ENCODE data around the gene ABHD8.

ABHD8 gene

GRCh38 chr19:17307876-17308377, 4.7 kb upstream of the ABHD8 start:
- Histone ChIP-seq H3F3A (ENCODE audit: low read depth) (peaks cover 9% of the 10 kb centered on the region; the same call in 1 of the 2 replicates), H3K79me2 (ENCODE audit: insufficient read depth, low read length) (peaks cover 56% of the 10 kb centered on the region), H3K4me2 (ENCODE audit: low read depth, low read length, poor library complexity, severe bottlenecking) (peak overlapping the region; percentile 89), H3K9me3 (ENCODE audit: insufficient read depth, low read depth, low read length) (no peaks in the 10 kb centered on the region), H3K4me3 (ENCODE audit: low read length, poor library complexity, severe bottlenecking) (no peak overlapping the region), H3K9me2 (replicated peaks; ENCODE audit: low read depth, low read length) (no peaks in the 10 kb centered on the region), H4K20me1 (ENCODE audit: insufficient read depth, low read length, poor library complexity, severe bottlenecking) (peaks cover 29% of the 10 kb centered on the region), H3K4me1 (ENCODE audit: insufficient read depth, low read length, poor library complexity, severe bottlenecking) (peaks cover 30% of the 10 kb centered on the region), H3K9ac (ENCODE audit: low read depth, low read length, poor library complexity, severe bottlenecking) (no peak overlapping the region), H3K27me3 (ENCODE audit: insufficient read depth, low read length, poor library complexity, severe bottlenecking) (peaks cover 4% of the 10 kb centered on the region), H3K36me3 (ENCODE audit: insufficient read depth, low read length) (no peaks in the 10 kb centered on the region), H2AFZ (ENCODE audit: low read length) (no peak overlapping the region)
- no peak for TF ChIP-seq CTCF (conservative IDR thresholded peaks at IDR 0.05; ENCODE audit: low read length)
- TF ChIP-seq EZH2phosphoT487 (IDR thresholded peaks at IDR 0.05; ENCODE audit: borderline replicate concordance), result no peak

GRCh38 chr19:17306285-17306714, 3.1 kb upstream of the ABHD8 start:
- H3K4me3 ChIP-seq (ENCODE audit: low read length, poor library complexity, severe bottlenecking), result peak overlapping the region; percentile 93
- peaks cover 53% of the 10 kb centered on the region for H3K79me2 ChIP-seq (ENCODE audit: insufficient read depth, low read length)
- peaks cover 40% of the 10 kb centered on the region for H3K4me1 ChIP-seq (ENCODE audit: insufficient read depth, low read length, poor library complexity, severe bottlenecking)
- peaks cover 16% of the 10 kb centered on the region for H4K20me1 ChIP-seq (ENCODE audit: insufficient read depth, low read length, poor library complexity, severe bottlenecking)
- H3K27me3 ChIP-seq (ENCODE audit: insufficient read depth, low read length, poor library complexity, severe bottlenecking), result peaks cover 4% of the 10 kb centered on the region
- TF ChIP-seq CTCF (conservative IDR thresholded peaks at IDR 0.05; ENCODE audit: low read length) (no peak), EZH2phosphoT487 (IDR thresholded peaks at IDR 0.05; ENCODE audit: borderline replicate concordance) (no peak)
- H3K9me3 ChIP-seq (ENCODE audit: insufficient read depth, low read depth, low read length), result no peaks in the 10 kb centered on the region
- no peaks in the 10 kb centered on the region for H3K9me2 ChIP-seq (replicated peaks; ENCODE audit: low read depth, low read length)
- peak overlapping the region; percentile 95 for H3K9ac ChIP-seq (ENCODE audit: low read depth, low read length, poor library complexity, severe bottlenecking)
- H3K4me2 ChIP-seq (ENCODE audit: low read depth, low read length, poor library complexity, severe bottlenecking), result peak overlapping the region; percentile 89
- peak overlapping the region; percentile 89 for H2AFZ ChIP-seq (ENCODE audit: low read length)
- no peaks in the 10 kb centered on the region for H3K36me3 ChIP-seq (ENCODE audit: insufficient read depth, low read length)
- peaks cover 9% of the 10 kb centered on the region; the same call in 1 of the 2 replicates for H3F3A ChIP-seq (ENCODE audit: low read depth)

- Histone ChIP-seq H3F3A (ENCODE audit: low read depth) (peaks cover 9% of the 10 kb centered on the region; the same call in 1 of the 2 replicates), H3K4me1 (ENCODE audit: insufficient read depth, low read length, poor library complexity, severe bottlenecking) (peaks cover 37% of the 10 kb centered on the region), H3K9me2 (replicated peaks; ENCODE audit: low read depth, low read length) (no peaks in the 10 kb centered on the region), H3K27me3 (ENCODE audit: insufficient read depth, low read length, poor library complexity, severe bottlenecking) (peaks cover 4% of the 10 kb centered on the region), H3K4me3 (ENCODE audit: low read length, poor library complexity, severe bottlenecking) (peak within 1 kb of the TSS; percentile 93), H3K9me3 (ENCODE audit: insufficient read depth, low read depth, low read length) (no peaks in the 10 kb centered on the region), H4K20me1 (ENCODE audit: insufficient read depth, low read length, poor library complexity, severe bottlenecking) (peaks cover 13% of the 10 kb centered on the region), H3K4me2 (ENCODE audit: low read depth, low read length, poor library complexity, severe bottlenecking) (peak within 1 kb of the TSS; percentile 89), H3K79me2 (ENCODE audit: insufficient read depth, low read length) (peaks cover 53% of the 10 kb centered on the region), H3K9ac (ENCODE audit: low read depth, low read length, poor library complexity, severe bottlenecking) (peak within 1 kb of the TSS; percentile 95), H2AFZ (ENCODE audit: low read length) (peak within 1 kb of the TSS; percentile 89), H3K36me3 (ENCODE audit: insufficient read depth, low read length) (no peaks in the 10 kb centered on the region)
- peak; percentile 73 for TF ChIP-seq CTCF (conservative IDR thresholded peaks at IDR 0.05; ENCODE audit: low read length)
- TF ChIP-seq EZH2phosphoT487 (IDR thresholded peaks at IDR 0.05; ENCODE audit: borderline replicate concordance), result no peak
These were observed 2.5 kb upstream of the ABHD8 start, which contains the start of gene MRPL34 for GRCh38 chr19:17305517-17306284. MRPL34 (plus strand) TSS chr19:17305872; CDS start chr19:17305893, 21 bp downstream.

Data from Loucy (cell line).